Left cardiac atrium (tissue), 4 donors: Measurements from ENCODE around the gene CHD6. TPM values are rescaled to one million over a fixed set of nuclear protein-coding genes. Genes with fewer than 3 reads are reported as not detected.
"Not testable (repeated sequence)": the region's sequence is repeated elsewhere in the genome, so short reads cannot be mapped to it uniquely, and the experiment has no call there.

Source experiments
- ATAC-seq, 2 donors: fragments of 200-7000 bp; cut with Tn5 transposase; one replicate each; pipeline ENCODE4 v1.9.1; 2020; ENCODE audit warnings: mild to moderate bottlenecking in 2 of 2, moderate library complexity in 2 of 2
- DNase-seq: peaks from one replicate; pipeline ENCODE4 v3.0.0-alpha.2; 2020
- intact Hi-C, 2 donors: fragments of 100-400 bp; cut with DNase I; formaldehyde crosslinking; loops; one replicate each; pipeline versions ENCODE4 v1.14.1 to v1.15.1; 2022 to 2023
- total RNA-seq, 2 donors: library from RNA; stranded (reverse); fragmentation: NEBNext Ultra II Directional; extraction: Animal tissue kit (Norgen Biotek cat#: 25700); gene quantifications; one replicate each; pipeline ENCODE4 v1.2.1, GENCODE V29; 2021
- donor health status: DM: no; HTN: yes; CAD: no.
- donor health status: DM: no; HTN: yes; CAD: no; lungs with severe emphysema.
- donor health status: DM: yes; HTN: yes; CAD: no.
- donor health status: Dilated cardiomyopathy.

Gene CHD6
- total RNA-seq, 2 donors from 2014 or later, result 35.6 to 36.5 TPM

- intact Hi-C loops, result no loop called here
- no peak for DNase-seq
- ATAC-seq, result no peak
Observed at GRCh38 chr20:41563087-41563486, 55.1 kb downstream of the CHD6 start.

GRCh38 chr20:41560970-41561369 lies 57.2 kb downstream of the CHD6 start:
- intact Hi-C loops, result no loop called here
- ATAC-seq (no peak), DNase-seq (no peak)

GRCh38 chr20:41559658-41560057 lies 58.5 kb downstream of the CHD6 start:
- no peak for DNase-seq
- ATAC-seq, result no peak
- intact Hi-C loops, result no loop called here

GRCh38 chr20:41553142-41553879 lies 64.9 kb downstream of the CHD6 start:
- DNase-seq (no peak), ATAC-seq (no peak)
- intact Hi-C loops, result no loop called here

DNA sequence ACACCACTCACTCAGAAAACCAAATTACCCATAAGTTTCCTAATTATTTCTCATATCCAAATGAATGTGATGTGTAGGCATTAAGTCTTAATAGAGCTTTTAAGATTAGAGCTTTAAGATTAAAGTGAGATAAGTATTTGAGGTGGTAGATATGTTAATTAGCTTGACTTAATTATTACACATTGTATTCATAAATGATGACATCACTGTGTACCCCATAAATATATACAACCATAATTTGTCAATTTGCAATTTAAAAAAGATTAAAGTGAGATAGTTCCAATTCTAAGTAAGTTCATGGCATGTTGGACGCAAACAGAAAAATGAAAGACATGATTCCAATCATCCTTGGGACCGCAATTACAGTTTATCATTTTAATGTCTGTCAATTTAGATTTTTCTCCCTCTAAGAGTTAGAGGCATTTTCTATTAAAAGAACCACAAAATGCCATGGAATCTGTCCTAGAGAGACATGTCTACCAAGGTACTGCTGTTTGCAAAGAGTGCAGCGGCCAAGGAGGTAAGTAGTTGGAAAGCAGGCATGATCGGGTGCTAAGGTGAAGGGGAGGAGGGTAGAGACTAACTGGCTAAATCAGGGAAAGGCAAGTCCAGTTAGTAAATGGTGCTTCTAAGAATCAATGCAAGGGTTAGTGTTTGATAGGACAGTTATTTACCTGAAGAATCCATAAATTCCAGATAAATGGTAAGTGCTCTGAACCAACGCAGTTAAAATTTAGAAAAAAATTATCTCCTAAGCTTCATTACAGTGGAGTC lies 65.7 kb downstream of the CHD6 start:
- intact Hi-C loops, result no loop called here

DNA sequence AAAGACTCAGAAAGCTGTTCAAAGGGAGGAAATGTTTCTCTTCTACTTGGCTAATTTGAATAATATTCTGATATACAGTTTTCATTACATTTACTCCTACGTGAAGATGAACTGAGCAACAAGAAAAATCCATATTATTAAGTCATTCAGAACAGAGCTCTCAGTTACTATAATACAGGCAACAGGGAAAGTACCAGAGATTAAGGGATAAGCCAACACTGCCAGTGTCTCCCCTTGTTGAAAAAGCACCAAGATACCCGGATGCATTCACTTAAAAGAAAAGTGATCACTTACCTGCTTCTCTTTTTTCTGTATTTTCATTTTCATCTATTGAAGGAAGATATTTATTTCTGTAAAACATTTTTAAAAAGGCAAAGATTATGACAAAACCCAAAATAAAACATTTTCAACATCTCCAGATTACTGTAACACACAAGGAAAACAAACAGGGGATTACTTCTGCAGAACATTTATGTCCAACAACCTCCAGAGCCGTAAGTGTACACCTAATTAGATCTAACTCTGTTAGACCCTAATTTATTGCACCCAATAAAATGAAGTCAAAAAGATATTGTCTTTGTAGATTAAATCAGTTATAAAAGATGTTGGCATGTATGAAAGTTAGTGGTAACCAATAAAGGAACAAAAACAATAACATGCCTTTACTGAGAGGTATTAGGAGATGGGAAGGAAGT lies 67.0 kb downstream of the CHD6 start:
- ATAC-seq, result no peak
- DNase-seq, result no peak
- intact Hi-C loops, result no loop called here

More for the DNA sequence above, 65.7 kb downstream of the CHD6 start:
- no peak for ATAC-seq
- no peak for DNase-seq

GRCh38 chr20:41547221-41547620 lies 71.0 kb downstream of the CHD6 start:
- intact Hi-C loops, result no loop called here
- ATAC-seq (no peak), DNase-seq (no peak)

GRCh38 chr20:41546535-41546934 lies 71.6 kb downstream of the CHD6 start:
- ATAC-seq (no peak), DNase-seq (no peak)
- intact Hi-C loops, result no loop called here

DNA sequence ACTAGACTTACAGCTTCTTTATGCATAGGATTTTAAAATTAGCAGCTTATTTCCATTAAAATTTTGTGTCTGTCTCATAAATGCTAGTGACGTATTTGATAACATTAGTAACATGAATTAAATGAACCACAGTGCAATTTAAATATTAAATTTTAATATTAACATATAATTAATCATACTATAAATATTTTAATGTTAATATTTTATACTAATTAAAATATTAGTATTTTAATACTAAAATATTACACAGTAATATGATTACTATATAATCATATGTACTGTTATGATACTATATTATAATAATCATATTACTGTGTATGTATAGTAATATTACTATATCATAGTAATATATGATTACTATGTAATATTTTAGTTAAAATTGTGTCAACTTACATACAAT lies 73.7 kb downstream of the CHD6 start:
- DNase-seq, result no peak
- intact Hi-C loops, result no loop called here
- no peak for ATAC-seq

GRCh38 chr20:41540918-41541317 lies 77.3 kb downstream of the CHD6 start:
- intact Hi-C loops, result no loop called here
- no peak for DNase-seq
- no peak for ATAC-seq

GRCh38 chr20:41540459-41540858 lies 77.7 kb downstream of the CHD6 start:
- no peak for DNase-seq
- intact Hi-C loops, result no loop called here
- no peak for ATAC-seq

DNA sequence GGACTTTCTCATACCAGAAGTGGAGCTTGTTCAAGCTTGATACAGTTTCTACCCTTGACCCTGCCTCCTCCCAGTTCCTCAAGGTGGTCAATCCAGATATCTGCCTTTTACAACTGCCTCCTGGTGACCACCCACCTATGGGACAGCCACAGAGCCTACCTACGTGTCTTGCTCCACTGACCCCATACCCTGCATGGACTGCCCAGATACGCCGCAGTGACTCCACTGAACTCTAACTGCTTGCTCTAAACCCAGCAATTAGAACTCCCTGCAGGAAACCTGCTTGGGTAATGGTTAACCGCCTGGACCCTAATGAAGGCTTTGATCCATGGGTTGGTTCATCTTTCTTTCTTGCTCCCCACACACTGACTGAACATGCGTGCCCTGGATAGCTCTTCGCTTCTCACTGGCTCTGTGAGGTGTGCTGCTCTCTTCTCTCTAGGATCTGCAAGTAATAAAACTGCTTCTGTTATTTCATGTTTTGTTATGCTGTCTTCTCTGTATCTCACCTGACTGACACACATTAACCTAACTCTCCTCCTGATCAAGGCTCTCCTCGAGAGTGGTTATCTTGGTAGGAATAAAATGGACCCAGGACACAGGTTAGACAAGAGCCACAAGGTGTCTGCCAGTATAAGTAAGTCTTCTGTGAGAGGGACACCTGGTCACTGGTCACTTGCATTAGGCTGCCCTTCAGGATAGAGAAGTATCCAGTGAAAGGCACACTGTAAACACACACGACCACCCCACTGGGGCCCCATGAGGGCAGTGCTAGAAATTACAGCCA lies 79.2 kb downstream of the CHD6 start:
- intact Hi-C loops, result no loop called here
- ATAC-seq, result no peak
- no peak for DNase-seq

- no peak for DNase-seq
Observed at GRCh38 chr20:41537865-41538264, 80.3 kb downstream of the CHD6 start.

DNA sequence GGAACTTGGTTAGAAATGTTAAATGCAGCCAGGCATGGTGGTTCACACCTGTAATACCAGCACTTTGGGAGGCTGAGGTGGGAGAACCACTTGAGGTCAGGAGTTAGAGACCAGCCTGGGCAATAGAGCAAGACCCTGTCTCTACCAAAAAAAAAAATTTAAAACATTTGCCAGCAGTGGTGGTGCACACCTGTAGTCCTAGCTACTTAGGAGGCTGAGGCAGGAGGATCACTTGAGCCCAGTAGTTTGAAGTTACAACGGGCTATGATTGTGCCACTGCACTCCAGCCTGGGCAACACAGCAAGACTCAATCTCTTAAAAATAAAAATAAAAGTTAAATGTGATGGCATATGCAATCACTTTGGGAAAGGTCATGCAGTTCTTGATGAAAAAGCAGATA lies 82.6 kb downstream of the CHD6 start:
- ATAC-seq, DNase-seq: not testable (repeated sequence)

More at GRCh38 chr20:41537865-41538264, 80.3 kb downstream of the CHD6 start:
- intact Hi-C loops, result no loop called here
- ATAC-seq, result no peak

DNA sequence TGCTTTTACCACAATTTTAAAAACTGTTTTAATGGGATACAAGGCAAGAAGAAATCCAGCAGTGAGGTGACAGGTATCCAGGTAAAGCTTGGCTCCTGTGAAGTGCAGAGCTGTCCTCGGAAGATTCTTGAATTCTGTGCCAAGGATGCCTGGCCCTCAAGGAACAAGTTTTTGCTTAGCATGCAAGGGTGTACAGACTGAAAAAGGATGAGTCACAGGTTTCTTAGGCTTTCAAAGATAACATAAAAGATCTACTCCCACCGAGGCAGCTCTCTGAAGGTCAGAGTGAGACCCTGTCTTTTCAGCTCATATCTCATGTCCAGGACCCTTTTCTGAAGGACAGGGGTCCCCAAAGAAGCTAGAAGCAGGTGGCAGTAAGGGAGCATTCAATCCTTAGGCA lies 83.3 kb downstream of the CHD6 start:
- intact Hi-C loops, result no loop called here
- ATAC-seq, result no peak

More for the DNA sequence above, 82.6 kb downstream of the CHD6 start:
- intact Hi-C loops, result not testable (repeated sequence)

GRCh38 chr20:41534170-41534569 lies 84.0 kb downstream of the CHD6 start:
- no peak for DNase-seq
- intact Hi-C loops, result no loop called here
- ATAC-seq, result no peak

More for the DNA sequence above, 83.3 kb downstream of the CHD6 start:
- no peak for DNase-seq

- DNase-seq (no peak), ATAC-seq (no peak)
- intact Hi-C loops, result no loop called here
Observed at GRCh38 chr20:41533537-41534136, 84.5 kb downstream of the CHD6 start.

- intact Hi-C loops, result no loop called here
- no peak for DNase-seq
- no peak for ATAC-seq
Observed at GRCh38 chr20:41532935-41533334, 85.2 kb downstream of the CHD6 start.
